ENCODE measurements around the gene TSGA10.
"Not testable (repeated sequence)": the region's sequence is repeated elsewhere in the genome, so short reads cannot be mapped to it uniquely, and the experiment has no call there.

The TSGA10 gene, protein sequence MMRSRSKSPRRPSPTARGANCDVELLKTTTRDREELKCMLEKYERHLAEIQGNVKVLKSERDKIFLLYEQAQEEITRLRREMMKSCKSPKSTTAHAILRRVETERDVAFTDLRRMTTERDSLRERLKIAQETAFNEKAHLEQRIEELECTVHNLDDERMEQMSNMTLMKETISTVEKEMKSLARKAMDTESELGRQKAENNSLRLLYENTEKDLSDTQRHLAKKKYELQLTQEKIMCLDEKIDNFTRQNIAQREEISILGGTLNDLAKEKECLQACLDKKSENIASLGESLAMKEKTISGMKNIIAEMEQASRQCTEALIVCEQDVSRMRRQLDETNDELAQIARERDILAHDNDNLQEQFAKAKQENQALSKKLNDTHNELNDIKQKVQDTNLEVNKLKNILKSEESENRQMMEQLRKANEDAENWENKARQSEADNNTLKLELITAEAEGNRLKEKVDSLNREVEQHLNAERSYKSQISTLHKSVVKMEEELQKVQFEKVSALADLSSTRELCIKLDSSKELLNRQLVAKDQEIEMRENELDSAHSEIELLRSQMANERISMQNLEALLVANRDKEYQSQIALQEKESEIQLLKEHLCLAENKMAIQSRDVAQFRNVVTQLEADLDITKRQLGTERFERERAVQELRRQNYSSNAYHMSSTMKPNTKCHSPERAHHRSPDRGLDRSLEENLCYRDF

DNA sequence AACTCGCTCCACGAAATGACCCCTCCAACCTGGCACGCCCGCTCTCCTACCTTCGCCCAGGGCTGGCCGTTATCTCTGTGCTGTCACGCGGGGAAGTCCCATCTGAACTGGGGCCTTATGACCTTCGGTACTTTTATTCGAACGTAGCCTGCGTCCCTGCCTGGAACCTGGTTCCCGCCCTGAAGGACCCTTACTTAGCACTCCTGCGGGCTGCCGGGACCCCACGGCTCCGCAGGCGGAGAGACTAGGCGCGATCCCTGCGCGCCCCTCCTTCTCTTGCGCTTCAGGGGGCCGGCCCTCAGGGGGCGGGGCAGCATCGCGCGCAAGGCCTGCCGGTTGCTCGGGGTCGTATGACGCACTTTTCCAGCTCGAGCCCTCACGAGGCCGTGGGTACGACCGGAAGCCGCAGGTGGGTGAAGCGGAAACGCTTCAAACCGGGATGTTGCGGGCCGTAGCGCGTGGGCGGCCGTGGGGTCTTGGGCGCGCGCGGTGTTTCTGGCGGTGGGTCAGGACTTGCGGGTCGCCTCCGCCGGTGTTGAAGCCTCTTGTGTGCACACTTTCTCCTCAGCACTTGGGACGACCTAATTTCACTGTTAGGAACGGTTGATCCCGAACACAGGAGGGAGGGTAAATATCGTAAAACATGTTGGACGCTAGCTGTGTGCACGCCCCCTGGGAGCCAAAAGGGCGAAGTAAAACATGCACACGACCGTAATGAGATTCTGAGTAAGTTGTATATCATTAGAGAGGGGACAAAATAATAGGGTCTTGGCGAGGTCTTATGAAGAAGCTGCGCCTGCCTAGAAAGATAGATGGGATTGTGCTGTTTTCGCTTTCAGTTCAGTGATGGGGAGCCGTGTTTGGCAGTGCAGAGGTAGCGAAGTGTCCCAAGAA is at the start of gene TSGA10, which contains the start of gene LIPT1:
Gene TSGA10 (minus strand): TSS at position 300 of the 894 bp plus-strand sequence. CDS start 45,503 bp downstream, outside the sequence.
Gene LIPT1 (plus strand): TSS at position 325 of the 894 bp plus-strand sequence. CDS start 6,991 bp downstream, outside the sequence.
- peak; percentile 86 for DNase-seq (ENCODE audit: low read depth)

DNA sequence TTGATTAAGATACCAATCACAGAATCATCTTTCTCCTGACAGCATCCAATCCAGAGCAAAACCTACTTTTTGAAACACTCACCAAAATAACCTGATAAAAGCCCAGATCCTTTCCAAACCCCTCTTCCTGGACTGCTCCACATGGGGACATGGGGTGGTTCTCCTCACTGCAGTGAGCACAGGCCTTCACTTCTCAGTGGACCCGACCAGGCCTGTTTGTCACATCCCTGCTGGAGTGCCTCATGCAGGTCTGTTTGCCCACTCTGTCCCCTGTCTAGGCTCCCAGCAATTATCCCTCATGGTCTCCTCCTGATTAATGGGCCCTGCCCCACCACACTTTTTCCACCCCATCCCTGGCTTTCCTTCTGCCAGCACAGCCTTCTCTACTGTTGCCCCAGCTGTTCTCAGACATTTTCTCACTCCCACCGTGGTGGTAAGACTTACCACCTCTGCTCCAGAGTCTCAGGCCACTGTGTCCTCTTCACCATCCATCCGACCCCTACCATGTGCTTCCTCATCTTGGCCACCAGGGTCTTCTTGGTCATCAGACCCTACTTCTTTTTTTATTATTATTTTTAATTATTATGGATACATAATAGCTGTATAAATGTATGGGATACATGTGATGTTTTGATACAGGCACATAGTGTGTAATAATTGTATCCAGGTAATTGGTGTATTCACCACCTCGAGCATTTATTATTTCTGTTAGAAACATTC is 47.4 kb upstream of the TSGA10 start:
- no peak for DNase-seq (ENCODE audit: low read depth)

DNA sequence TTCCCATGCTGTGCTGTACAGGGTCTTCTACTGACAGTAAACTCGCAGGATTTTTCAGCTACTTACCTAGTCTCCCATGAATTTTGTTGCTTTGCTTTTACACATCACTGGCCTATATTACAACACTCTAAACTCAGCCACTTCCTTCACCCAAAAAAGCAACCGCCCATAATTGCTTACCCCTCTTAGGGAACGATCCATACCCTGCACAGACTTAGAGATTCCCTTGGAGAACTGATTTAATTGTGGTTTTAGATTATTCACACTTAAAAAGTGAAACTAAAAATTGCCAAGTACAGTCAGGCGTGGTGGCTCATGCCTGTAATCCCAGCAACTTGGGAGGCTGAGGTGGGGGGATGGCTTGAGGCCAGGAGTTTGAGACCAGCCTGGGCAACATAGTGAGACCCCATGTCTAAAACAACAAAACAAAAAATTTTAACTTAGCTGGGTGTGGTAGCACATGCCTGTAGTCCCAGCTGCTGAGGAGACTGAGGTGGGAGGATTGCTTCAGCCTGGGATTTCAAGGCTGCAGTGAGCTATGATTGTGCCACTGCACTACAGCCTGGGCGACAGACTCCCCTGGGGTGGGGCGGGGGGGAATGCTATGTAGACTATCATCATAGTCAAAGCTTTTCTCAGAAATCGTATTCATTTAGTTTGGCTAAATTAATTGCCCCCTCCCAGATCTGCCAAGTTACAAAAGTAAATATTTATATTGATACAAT is 45.5 kb upstream of the TSGA10 start:
- no peak for DNase-seq (ENCODE audit: low read depth)

DNA sequence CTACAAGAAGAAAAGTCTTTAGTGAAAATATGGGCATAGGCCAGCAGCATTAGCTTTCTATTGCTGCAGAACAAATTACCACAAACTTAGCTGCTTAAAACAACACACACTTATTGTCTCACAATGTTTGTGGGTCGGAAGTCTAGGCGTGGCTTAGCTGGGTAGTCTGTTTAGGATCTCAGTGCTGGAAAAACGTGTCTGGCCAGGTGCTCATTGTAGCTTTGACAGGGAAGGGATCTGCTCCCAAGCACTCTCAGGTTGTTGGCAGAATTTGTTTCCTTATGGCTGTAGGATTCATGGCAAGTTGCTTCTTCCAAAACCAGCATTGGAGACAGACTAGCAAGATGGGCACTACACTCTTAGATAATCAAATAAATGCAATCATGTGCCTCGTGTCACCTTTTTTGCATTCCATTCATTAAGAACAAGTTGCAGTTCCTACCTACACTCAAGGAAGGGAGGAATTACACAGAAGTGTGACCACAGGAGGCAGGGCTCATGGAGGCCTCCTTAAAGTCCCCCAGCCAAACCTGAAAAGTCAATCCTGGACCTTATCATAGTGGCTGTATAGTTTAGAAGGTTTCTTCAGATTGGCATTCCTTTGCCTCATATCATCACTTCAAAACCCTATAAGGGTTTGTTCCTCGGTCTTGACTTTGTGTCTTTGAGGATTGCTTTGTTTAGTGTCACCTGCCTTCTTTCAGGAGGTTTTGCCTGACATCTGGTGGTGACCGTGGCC is 43.5 kb upstream of the TSGA10 start:
- no peak for DNase-seq (ENCODE audit: low read depth)

DNA sequence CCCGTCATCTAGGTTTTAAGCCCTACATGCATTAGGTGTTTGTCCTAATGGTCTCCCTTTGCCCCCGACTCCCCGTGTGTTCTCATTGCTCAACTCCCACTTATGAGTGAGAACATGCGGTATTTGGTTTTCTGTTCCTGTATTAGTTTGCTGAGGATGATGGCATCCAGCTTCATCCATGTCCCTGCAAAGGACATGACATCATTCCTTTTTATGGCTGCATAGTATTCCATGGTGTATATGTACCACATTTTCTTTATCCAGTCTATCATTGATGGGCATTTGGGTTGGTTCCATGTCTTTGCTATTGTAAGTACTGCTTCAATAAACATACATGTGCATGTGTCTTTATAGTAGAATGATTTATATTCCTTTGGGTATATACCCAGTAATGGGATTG is 37.6 kb upstream of the TSGA10 start:
- not testable (repeated sequence) for DNase-seq (ENCODE audit: low read depth)

DNA sequence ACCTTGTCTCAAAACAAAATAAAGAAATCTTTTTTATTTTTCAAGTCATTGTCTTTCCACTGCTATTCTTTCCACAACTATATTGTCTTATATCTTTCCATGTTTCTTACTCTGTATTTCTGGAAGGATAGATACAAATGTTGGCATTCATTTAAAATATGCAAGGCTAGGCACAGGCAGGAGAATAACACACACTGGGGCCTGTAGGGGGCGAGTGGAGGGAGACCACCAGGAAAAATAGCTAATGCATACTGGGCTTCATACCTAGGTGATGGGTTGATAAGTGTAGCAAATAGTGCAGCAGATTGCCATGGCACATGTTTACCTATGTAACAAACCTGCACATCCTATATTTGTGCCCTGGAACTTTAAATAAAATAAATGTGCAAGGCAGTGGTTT is 35.8 kb upstream of the TSGA10 start:
- DNase-seq (ENCODE audit: low read depth), result no peak

DNA sequence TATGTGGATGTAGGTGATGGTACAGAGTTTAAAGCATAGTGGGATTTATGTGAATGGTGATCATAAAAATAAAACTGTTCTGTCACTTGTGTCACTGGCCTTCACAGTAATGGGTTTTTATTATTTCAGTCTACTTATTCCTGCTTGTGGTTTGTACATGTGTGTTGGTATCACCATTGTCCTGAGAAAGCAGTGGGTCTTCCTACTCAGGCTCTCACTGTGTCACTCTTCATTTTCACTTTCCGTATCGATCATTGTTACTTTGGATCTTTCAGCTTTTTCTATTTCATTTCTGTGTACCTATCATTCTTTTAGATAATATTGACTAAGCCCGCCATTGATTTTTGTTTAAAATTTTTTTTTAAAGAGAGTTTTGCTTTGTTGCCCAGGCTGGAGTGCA is 33.6 kb upstream of the TSGA10 start:
- no peak for DNase-seq (ENCODE audit: low read depth)

DNA sequence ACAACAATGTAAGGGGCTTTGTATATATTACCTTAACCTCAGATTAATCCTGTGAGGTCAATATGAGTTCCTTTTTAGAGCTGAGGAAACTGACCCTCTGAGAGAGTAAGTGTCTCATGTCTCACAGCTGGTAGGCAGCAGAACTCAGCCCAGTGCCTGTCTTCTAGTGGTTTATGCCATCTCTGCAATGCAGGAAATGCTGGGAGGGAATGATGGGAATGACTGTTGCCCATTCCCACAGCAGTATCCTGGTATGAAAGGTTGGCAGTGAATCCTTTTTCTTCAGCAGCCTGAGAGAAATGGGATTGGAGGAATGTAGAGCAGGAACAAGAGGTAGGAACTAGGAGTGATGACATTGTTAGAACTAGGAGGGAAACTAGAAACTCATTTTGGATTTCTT is 32.3 kb upstream of the TSGA10 start:
- no peak for DNase-seq (ENCODE audit: low read depth)

DNA sequence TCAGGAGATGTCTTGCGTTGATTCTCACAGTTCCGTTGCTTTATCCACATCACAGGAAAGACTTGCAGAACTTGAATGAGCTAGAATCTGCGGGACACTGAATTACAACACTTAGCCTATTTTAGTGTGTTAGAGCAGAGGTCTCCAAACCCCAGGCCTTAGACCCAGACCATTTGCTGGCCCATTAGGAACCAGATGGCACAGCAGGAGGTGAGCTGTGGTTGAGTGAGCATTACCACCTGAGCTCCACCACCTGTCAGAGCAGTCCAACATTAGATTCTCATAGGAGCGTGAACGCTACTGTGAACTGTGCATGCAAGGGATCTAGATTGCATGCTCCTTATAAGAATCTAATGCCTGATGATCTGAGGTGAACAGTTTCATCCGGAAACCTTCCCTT is 30.1 kb upstream of the TSGA10 start:
- no peak for DNase-seq (ENCODE audit: low read depth)

DNA sequence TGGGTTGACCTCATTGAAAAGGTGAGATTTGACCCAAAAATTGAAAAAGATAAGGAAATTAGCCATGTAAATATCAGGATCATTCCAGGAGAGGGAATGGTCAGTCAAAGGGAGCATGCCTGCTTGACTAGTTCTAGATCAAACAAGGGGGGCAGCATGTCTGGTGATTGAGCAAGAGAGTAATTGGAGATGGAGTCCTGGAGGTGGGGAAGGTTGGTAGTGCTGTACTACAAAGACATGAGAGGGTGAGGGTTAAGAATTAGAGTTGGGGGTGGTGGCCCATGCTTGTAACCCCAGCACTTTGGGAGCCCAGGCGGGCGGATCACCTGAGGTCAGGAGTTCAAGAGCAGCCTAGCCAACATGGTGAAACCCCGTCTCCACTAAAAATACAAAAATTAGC is 28.3 kb upstream of the TSGA10 start:
- no peak for DNase-seq (ENCODE audit: low read depth)

DNA sequence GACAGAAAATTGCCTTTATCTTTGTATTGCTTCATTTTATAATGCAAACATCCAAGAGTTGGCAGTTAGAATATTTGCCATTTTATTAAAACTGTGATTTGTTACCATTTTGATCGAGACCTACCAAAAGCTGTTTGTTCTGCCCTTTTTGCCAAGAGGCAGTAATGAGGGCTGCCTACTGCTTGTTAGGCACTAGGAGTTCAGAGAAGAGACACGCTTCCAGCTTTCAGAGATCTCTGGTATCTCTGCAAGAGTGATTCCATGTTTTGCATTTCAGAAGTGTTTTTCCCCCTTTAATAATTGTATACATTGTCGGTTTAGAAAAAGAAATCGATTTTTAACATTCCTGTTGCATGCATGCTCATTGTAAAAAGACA is 26.9 kb upstream of the TSGA10 start:
- no peak for DNase-seq (ENCODE audit: low read depth)

DNA sequence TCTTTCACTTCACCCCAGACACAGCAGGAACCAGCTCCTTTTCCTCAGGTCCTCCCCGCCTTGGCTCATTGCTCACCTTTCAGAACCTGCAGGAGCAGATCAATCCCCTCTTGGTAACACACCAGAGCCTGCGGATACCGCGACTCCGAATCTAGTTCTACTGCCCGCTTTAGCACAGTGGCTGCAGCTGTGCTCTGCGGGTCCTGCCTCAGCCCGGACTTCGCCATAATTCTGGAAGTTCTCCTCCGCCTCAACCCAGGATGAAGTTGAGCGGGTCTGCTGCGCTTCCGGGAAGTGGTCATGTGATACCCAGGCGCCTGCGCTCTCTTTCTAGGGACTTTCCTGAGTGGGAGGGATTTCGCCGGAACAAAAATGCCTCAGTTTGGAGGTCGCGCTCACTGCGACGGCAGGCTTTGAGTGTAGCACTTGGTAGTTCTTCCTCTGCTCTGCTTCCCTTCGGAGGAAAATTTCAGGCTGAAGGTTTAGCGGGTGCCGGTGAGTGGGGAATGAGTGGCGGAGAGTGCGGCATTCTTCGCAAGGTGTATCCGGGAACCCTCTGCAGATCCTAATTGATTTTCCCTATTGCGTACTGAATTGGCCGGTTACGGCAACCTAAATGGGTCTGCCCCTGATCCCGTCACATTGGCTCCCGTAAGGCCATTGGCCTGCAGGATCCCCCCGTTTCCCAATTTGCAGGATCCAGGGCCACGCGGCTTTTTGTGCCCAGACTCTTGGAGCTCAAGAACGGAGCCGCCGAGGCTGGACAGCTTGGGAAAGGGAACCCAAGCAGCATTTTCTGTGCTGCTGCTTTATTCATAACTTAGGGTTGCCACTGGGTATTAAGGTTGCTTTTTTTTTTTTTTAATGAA is 26.2 kb upstream of the TSGA10 start, which contains the start of the genes MITD1 and MRPL30:
Gene MITD1 (minus strand): TSS at position 304 of the 869 bp plus-strand sequence. CDS start 77 bp downstream, at position 227.
Gene MRPL30 (plus strand): TSS at position 430 of the 869 bp plus-strand sequence. CDS start 5,020 bp downstream, outside the sequence.
- DNase-seq (ENCODE audit: low read depth), result peak; percentile 83

DNA sequence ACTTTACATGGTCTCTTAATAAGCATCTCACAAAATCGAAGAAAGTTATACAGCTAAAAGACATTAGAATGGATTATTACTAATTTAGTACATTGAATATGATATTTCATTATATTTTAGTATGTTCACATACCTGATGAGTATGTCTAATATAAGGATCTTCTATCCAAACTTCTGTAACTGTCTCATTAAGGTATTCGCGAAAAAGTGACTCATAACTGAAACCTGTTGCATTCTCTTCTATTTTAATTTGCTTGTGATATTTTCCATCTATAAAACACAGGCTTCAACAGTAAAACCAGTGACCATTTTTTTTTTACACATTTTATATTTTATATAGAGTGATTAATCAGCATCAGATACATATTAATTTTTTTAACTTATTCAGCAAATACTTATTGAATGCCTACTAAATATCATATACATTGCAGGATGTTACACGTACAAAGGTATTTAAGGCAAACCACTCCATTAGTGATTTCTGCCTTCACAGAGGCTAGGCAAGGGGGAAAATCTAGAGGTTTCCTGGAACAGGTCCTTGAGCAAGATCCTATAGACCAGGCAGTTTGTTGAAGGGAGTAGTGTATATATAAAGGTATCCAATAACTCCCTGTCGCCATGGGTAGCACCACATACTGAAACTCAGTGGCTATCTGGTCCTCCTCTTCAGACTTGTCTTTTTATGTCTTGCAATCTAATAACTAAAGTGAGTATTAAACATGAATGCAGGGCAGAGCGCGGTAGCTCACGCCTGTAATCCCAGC is 16.8 kb upstream of the TSGA10 start:
- no peak for DNase-seq (ENCODE audit: low read depth)

DNA sequence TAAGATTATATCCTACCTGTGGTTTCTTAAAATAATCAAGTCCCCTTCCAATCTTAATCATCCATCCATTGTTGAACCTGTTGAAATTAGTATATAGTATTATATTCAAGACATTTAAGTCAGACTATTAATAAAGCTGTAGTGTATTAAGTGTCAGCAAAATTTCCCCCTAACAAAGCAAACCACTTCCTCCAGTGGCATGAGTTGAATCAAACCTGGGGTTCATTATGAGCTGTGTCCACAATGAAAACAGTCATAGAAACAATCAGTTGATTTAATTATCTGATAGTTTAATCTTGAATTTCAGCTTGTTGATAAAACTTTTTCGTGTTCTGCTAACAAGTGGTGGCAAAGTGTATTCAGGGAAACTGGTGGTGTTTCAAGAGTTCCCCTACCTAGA is 14.8 kb upstream of the TSGA10 start:
- no peak for DNase-seq (ENCODE audit: low read depth)

DNA sequence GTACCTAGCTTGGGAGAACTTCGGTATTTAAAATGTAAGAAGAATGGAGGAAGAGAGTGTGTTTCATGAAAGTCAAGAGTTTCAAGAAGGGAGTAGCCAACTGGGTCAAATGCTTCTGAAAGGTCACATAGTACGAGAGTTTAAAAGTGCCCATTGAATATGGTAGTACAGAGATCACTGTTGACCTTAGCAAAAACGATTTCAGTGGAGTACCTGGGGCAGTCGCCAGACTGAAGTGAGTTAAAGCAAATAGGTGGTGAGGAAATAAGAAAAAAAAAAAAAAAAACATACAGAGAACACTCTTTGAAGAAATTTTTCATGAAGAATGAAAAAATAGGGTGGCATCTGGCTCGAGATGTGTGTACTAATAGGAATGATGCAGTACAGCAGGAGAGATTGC is 11.5 kb upstream of the TSGA10 start:
- DNase-seq (ENCODE audit: low read depth), result no peak

DNA sequence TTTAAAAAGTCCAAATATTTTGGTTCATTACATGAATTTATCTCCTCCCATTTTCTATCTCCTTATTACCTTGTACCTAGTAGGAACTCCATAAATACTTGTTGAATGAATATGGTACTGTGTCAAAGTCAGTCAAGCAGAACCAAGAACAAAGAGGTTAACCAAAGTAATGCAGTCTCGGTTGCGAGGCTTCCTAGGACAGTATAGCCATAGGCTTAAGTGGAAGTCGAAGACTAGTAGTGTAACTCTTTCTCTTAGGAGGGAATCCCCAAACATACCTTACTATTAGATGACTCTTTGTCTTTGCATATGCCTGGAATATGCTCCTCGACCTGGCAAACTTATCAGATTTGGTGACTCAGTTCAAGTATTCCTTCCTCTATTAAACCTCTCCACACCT is 4.9 kb upstream of the TSGA10 start:
- DNase-seq (ENCODE audit: low read depth), result no peak

DNA sequence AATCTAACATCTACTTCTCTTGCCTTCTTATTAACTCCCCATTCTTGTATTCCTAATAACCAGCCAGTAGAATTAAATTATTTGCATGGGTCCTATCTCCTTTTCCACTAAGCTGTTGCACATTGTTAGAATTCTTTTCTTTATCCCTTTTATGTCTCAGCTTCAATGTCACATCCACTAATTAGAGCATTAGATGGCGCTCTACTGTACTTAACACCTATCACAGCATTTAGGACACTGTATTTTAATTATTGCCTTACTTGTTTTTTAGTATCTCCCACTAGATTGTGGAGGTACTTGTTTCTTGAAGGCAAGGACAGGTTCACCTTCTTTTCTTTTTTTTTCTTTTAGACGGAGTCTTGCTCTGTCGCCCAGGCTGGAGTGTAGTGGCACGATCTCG is 3.9 kb upstream of the TSGA10 start:
- DNase-seq (ENCODE audit: low read depth), result no peak

DNA sequence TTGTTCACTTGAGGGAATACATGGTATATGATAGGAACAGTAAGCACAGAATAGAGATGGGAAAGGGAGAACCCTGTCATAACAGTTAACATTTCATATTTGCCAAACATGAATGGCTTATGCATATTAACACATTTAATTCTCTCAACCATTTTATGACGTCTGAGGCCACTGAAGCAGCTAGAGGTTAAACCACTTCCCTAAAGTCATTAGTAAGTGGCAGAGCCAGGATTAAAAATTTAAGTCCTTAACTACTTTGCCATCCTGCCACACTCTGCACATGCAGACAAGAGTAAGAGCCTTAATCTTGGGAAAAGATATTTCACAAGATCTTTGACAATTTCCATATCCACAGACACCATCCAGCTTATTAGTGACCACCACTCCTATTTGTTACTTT is 2.1 kb upstream of the TSGA10 start:
- no peak for DNase-seq (ENCODE audit: low read depth)
